ENCODE measurements around the gene CNTNAP2.
"Not testable (repeated sequence)": the region's sequence is repeated elsewhere in the genome, so short reads cannot be mapped to it uniquely, and the experiment has no call there.

Gene CNTNAP2

DNA sequence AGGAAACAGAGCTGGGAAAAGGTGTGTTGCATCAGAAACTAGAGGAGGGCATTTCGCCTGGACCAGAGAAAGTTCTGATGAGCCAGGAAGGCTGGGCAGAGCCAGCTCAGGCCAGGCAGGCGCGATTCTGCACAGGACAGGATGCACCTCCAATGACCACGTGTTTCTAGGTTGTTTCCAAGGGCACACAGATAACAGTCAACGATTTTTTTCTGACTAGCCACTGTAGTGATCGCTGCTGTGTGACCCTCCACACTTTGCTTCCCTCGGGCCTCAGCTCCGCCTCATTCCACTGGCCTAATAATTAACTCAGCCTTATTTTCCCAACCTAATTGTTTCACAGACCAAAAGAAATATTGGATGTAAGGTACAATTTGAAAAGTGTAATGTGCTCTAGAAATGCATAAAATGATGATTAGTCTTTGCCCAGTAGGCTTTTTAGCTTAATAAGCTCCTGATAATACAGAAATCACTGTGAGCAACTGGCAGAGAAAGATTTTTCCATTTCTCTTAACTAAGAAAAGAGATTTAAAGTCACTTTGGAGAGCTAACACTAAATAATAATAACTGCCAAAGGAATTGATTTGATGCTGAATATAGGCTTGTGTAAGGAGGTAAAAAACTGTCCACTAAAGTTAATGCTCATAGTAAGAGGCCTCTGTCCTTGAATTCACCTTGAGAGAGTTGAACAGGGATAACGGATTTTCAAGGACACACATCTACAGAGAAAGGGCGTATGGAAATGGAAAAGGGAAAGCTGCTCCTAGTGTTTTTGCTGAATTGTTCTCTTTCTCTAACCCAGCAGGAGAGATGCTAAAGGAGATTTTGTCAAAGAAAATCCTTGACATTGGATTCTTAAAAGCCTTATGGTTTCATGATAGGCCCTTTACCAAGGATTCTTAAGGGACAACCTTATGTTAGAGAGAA lies 2183.0 kb downstream of the CNTNAP2 start:
- no peak for DNase-seq

DNA sequence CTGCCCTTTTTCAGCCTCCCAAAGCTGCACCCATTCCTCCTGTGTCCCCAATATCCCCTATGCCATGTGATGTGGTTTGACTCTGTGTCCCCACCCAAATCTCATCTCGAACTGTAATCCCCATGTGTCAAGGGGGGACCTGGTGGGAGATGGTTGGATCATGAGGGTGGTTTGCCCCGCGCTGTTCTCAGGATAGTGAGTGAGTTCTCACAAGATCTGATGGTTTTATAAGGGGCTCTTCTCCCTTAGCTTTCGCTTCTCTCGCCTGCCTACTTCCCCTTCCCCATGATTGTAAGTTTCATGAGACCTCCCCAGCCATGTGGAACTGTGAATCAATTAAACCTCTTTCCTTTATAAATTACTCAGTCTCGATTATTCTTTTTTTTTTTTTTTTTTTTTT lies 2185.8 kb downstream of the CNTNAP2 start:
- not testable (repeated sequence) for DNase-seq

DNA sequence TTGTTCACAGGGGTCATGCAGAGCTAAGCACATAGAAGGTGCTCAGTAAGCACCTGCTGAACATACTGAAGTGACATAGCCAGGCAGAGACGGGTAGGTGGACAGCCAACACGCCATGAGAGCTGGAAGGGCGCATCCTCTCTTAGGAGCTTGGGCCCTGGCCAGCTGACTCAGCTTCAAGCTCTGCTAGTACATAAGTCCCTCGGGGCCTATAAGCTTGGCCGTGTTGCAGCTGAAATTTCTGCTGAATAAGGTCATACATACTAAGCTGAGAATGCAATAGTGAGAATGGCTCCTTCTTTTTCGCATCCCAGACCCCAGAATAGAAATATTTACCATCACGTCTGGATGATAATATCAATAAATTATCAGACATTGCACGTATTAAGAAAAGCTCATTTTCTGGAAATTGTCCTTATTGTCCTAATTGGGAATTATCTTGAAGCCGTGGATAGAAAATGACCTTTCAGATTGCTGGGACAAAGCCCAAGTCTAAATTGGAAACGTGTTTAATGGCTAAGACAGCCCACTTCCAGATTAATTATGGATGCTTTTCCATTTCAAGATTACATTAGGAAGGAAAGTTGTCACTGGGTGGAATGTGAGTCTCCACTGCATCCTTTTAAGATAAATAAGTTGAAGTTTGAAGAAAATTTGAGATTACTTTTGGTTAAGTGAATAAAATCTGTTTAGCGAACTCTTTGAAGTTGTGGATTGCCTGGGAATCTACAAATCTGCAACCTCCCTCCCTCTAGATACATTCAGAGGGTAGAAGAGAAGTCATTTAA lies 2186.9 kb downstream of the CNTNAP2 start:
- DNase-seq, result no peak

DNA sequence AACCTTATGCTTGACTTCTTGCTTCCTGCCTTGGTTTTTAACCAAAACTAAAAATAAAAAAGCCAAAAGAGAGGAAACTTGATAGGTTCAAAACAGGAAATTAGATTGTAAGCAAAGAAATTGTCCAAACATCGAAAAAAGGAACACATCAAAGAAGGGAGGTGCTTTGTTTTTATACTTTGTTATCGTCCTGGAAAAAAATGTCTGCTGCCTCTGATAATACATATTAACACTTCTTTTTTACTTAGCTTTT lies 2187.4 kb downstream of the CNTNAP2 start:
- no peak for DNase-seq

DNA sequence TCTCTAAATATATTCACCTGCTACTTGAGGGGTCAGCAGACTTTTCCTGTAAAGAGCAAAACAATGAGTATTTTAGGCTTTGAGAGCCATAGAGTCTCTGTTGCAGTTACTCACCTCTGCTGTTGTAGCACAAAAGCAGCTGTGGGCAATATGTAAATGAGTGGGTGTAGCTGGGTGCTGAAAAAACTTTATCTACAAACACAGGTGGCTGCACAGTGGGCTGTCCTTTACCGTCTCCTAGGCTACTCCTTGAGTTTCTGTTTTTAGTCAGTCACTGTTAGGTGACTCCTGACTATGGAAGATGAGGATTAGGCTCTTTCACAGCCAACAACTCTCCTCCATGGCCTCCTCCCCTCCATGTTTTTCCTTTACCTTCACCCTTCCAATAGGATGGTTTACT lies 2187.9 kb downstream of the CNTNAP2 start:
- DNase-seq, result no peak

DNA sequence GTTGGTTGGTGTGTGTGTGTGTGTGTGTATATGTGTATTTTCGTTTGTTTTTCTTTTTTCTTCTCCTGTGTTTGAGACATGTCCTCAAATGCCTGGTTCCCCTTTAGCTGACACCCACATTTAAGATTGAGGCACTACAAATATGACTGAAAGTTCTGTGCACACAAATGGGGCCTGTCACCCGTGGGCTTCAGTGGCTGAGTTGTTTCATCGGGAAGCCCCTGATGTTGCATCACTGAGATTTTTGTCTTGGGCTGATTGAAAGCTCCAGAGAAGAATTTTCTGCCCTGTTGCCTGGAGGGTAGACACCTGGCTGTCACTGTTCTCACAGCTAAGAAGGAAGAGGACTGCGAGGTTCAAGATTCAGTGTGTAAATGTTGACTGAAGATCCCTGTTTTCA lies 2190.2 kb downstream of the CNTNAP2 start:
- DNase-seq, result no peak

DNA sequence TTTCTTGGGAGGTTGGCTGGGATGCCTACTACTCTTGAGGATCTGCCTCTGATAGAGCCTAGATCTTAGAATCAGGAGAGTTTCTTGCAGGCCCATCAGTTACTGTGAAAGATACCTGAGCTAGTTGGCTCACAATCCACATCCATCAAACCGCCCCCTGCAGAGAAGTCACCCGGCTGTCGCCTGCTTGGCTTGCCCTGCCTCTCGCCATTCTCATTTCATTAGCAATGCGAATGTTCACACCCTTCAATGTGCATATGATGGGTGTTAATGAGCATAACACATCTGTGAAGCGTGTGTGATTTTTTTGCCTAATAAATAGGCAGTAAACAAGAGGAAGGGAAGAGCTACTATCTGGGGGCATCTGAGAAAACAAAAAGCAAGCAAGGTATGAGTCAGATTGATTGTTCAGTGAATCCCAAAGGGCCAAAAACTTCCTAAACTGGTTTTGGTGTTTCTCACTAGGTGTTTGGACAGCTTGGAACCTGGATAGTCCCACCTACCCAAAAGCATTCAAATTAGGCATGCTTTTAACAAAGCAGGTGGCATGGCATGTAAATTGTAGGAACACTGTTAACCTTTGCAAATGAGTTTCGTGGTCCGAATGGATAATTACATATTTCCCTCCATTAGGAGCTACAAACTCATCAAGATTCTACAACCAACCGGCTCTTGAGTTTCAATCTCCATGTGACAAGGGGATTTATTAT lies 2201.7 kb downstream of the CNTNAP2 start:
- no peak for DNase-seq

DNA sequence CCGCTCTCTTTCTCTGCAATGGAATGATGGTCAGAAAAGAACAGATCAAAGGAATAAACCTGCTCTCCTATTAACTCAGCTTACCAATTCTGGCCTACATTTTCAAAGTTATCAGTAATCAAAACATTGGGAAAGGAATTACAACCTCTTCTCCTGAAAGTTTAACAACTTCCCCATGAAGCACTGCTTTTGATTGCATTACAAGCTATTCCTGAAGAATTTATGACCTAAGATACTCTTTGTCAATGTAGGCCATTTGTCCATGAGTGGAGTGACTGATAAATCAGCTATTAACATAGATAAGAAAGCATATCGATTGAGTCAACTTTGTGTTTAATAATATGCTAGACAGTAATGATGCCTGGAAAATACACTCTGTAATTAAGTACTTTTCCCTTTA lies 2202.2 kb downstream of the CNTNAP2 start:
- DNase-seq, result no peak

DNA sequence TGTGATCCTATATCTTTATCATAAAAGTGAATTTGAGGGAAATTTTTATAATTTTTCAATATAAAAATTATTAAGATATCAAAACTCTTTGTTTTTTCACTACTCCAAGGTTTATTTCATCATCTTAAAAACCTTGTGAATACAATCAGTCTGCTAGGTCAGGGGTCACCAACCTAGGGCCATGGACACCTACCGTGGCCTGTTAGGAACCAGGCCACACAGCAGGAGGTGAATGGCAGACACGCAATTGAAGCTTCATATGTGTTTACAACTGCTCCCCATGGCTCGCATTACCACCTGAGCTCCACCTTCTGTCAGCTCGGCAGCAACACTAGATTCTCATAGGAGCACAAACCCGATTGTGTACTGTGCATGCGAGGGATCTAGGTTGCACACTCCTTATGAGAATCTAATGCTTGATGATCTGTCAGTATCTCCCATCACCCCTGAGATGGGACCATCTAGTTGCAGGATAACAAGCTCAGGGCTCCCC lies 2202.8 kb downstream of the CNTNAP2 start:
- DNase-seq, result no peak

DNA sequence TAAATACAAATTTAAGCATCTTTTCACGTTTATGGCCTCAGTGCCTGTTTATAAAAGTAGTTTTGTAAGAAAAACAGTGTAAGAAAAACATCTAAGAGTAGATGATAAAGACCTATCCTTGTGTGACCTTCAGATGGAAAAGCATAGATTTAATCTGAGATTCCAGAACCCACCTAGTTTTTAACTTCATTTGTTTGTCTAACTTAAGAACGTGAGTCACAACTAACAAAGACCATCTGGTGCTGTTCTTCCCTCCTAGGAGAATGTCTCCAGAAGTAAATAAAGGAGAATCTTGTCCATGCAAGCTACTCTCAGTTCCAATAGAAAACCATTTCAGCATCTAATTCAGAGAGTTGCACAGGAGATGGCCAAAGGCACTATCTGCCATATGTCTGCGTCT lies 2208.6 kb downstream of the CNTNAP2 start:
- no peak for DNase-seq

DNA sequence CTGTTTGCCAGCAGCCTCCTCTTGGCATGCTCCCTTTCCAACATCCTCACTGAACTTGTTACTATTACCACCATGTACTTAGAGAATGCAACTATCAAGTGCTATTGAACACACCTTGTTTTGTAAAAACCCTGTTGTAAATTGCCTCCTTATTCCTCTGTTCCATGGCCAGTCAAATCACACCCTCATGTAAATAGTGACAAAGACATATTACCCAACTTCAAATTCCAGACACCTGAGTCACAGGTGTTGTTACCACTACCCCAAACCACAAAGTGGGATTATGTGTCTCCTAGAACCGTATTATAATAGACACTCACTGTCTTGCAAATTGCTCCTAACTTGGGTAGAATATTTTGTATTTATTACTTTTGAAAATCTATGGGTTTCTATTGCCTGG lies 2210.8 kb downstream of the CNTNAP2 start:
- DNase-seq, result no peak

DNA sequence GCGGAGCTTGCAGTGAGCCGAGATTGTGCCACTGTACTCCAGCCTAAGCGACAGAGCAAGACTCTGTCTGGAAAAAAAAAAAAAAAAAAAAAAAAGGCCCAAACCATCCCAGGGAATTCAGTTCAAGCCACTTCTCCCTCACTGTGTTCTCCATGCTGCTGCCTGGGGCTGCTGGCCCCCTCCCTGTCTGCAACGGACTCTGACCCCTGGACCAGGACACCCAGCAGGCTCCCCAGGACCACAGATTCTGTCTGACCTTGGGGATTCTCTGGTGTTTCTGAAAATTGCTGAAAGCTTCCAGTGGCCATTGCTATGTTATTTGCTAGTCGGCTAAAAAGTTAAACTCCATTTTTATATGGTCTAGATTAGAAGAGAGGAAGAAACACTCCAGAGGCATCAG lies 2212.3 kb downstream of the CNTNAP2 start:
- DNase-seq, result no peak

DNA sequence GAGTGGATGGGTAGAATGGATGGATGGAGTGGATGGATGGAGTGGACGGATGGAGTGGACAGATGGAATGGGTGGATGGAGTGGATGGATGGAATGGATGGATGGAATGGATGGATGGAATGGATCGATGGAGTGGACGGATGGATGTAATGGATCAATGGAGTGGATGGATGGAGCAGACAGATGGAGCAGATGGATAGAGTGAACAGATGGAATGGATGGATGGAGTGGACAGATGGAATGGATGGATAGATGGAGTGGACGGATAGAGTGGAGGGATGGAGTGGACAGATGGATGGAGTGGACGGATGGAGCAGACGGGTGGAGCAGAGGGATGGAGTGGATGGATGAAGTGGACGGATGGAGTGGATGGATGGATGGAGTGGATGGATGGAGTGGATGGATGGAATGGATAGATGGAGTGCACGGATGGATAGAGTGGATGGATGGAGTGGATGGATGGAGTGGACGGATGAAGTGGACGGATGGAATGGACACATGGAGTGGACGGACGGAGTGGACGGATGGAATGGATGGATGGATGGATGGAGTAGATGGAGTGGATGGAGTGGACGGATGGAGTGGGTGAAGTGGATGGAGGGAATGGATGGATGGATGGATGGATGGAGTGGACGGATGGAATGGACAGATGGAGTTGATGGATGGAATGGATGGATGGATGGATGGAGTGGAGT lies 2213.7 kb downstream of the CNTNAP2 start:
- no peak for DNase-seq

DNA sequence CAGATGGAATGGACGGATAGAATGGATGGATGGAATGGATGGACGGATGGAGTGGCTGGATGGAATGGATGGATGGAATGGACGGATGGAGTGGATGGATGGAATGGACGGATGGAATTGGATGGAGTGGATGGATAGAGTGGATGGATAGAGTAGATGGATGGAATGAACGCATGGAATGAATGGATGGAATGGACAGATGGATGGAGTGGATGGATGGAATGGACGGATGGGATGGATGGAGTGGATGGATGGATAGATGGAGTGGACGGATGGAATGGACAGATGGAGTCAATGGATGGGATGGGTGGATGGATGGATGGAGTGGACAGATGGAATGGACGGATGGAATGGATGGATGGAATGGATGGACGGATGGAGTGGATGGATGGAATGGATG lies 2214.2 kb downstream of the CNTNAP2 start:
- no peak for DNase-seq

DNA sequence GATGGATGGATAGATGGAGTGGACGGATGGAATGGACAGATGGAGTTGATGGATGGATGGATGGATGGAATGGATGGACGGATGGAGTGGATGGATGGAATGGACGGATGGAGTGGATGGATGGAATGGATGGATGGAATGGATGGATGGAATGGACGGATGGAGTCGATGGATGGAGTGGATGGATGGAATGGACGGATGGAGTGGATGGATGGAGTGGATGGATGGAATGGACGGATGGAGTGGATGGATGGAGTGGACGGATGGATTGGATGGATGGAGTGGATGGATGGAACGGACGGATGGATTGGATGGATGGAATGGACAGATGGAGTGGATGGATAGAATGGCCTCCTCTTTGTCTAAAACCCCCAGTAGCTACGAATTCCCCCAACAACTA lies 2214.9 kb downstream of the CNTNAP2 start:
- DNase-seq, result not testable (repeated sequence)

DNA sequence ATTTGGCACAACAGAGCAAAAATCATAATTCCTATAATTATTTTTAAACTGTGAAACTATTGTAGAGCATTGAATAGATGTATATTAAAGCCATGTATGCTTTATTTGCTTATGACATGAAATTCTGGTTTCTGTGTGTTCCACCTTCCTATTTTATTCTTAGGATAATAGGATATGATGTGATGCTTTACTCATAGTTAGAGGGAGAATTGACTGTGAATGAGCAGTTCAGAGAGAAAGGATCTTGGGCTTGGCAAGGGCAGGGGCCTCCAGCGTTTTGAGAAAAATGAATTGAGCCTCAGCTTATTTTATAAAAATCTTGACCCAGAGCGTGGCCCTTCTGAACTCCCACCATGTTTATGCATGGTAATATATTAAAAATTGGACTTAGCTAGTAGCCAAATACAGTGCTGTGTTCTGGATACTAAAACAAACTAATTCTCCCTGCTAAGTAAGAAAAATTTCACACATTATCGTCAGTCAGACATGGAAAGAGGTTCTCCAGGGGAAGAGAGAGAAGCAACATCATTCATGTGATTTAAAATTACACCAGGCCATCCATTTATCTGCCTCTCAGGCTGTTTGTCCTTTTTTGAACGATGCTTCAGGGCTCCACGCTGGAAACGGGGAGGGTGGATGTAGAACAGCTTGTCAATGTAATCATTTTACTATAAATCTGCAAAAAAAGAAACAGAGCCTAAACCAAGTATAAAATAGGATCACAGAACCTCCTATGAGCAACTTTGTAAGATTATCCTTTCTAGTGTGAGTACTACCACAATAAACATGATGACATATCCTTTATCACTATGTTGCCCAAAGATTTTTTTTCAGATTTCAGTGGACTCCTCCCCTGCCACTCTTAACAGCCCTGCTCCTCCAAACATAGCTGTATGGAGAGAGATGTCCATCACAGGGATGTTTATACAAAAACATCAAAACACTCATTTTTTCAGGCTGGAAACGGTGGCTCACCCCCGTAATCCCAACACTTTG lies 2215.9 kb downstream of the CNTNAP2 start:
- DNase-seq, result no peak

DNA sequence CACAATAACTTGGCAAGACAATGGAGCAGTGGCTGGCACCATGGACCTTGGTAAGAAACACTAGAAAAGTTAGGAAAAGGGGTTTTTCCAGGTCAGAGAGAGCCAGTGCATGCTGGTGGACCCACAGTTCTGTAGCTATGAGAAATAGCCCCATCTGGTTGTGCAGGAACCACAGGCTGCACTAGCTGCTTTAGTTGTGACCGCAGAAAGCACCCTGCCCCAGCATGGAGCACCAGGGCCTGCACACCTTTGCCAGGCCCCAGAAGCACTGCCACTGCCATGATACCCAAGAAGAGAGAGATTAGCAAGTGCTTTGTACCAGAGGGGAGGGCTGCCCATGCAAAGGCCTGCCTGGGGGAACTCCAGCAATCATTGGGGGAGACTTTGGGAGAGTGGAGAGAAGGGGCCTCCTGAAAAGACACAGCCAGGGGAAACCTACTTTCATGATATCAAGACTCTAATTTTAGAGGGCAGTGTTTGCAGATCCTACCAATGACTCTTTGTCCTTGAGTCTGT lies 2217.9 kb downstream of the CNTNAP2 start:
- no peak for DNase-seq

DNA sequence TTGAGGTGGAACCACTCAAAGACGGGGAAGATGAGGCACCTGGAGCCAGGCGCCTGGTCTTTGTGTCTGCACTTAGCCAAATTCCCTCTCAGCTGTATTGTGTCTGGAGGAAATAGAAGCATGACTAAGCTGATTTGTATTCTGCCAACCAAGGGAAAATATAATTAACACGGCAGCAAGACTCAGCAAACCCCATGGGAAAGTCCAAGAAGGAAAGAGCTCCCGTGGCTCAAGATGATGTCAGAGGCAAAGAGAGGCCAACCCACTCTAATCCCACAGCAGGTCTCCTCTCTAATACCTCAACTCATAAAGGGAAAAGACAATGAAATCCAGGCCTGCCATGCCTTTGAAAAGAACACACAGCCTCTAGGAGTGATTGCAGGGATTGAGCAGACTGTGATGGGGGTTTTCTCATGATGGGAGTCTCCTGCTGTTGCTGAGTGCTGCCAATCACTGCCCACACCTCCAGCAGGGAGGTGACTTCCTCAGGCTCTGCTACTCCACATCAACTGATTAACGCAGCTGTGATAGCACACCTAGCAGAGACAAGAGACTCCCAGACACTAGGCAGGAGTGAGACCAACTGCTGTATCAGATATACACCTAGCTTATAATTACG lies 2218.5 kb downstream of the CNTNAP2 start:
- DNase-seq, result no peak

DNA sequence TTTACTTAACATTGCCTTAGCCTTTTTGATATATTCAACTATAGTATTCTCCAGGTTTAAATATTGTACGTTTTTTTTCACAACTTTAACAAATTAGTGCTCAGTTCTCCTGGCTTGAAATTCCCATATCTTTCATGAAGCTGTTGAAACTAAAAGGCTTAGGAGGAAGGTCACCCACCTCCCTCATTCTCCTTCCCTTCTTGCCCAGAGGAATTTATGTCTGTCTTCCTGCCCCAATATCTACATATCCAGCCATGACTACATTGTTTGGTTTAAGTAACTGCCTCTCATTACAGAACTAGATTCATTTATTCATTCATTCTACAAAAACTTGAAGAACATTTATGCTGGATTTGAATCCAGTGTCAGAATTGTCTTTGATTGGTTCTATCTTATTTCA lies 2219.2 kb downstream of the CNTNAP2 start:
- DNase-seq, result no peak

DNA sequence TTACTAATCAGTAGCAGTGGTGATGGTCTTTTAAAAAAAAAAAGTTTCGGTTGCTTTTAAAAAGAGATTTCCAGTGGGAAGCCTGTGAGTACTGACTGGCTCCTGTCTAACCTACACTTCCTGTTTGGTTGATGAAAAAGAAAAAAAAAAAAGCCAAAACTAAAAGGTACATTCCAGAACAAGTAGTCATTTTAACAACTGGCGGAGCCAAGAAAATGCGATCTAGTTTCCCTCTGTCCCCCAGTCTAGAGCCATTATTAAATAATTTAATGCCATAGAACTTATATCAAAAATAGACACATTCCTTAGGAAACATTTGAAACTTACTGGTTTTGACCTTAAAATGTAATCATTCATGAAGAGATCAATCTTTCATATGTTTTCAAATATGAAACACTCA lies 2219.8 kb downstream of the CNTNAP2 start:
- no peak for DNase-seq

Data from activated naive CD4-positive, alpha-beta T cell treated with anti-CD3 and anti-CD28 coated beads, Interleukin-2, amount 50 U/mL, for 16 hours (primary cell).